ENCODE measurements around the gene TCHH.

DNA sequence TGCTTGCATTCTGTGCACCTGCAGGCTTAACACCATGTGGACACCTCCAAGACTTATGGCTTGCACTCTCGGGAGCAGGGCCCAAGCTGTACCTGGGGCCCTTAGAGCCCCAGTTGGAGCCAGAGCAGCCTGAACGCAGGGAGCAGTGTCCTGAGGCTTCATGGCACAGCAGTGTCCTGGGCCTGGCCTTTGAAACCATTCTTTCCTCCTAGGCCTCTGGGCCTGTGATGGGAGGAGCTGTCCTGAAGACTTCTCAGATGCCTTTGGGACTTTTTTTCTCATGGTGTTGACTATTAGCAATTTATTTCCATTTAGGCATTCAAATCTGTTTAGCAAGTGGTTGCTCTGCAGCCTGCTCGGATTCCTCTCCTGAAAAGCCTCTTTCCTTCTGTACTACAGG is 32.8 kb upstream of the TCHH start:
- TF ChIP-seq POLR2AphosphoS5 (IDR thresholded peaks at IDR 0.05; ENCODE audit: borderline replicate concordance, low read depth, low read length) (no peak), EZH2 (IDR thresholded peaks at IDR 0.05) (no peak), FOXP2 (optimal IDR thresholded peaks at IDR 0.05; ENCODE audit: control extremely low read depth, extremely low read length, insufficient read depth) (no peak)

All from SK-N-MC (cell line).